Astrocyte (in vitro differentiated cells and primary cell): Measurements from ENCODE around the gene WNT11. TPM values are rescaled to one million over a fixed set of nuclear protein-coding genes. Genes with fewer than 3 reads are reported as not detected.

Source experiments
- DNase-seq: peaks from one replicate; pipeline ENCODE4 v3.0.0-alpha.2; 2010; ENCODE audit warnings: low read depth
- FAIRE-seq: peaks from 2 replicates; lab custom pipeline; 2011; peaks lifted over from hg19 to GRCh38; lab: Jason Lieb, UNC
- H2AFZ ChIP-seq: 2 replicates; pipeline ENCODE4 v1.6.0; 2012; ENCODE audit warnings: low read depth, low read length, inconsistent platforms
- H3K27ac ChIP-seq: 2 replicates; pipeline ENCODE4 v1.5.1; 2011; ENCODE audit warnings: low read depth, low read length, inconsistent platforms
- H3K27me3 ChIP-seq: 2 replicates; pipeline ENCODE4 v1.6.0; 2011; ENCODE audit warnings: low read length, inconsistent platforms; ENCODE audit not compliant: insufficient read depth
- H3K36me3 ChIP-seq: 2 replicates; pipeline ENCODE4 v1.5.1; 2011; ENCODE audit warnings: low read length, inconsistent platforms; ENCODE audit not compliant: insufficient read depth
- H3K4me1 ChIP-seq: 2 replicates; pipeline ENCODE4 v1.5.1; 2011; ENCODE audit warnings: low read length, inconsistent platforms; ENCODE audit not compliant: insufficient read depth
- H3K4me2 ChIP-seq: 2 replicates; pipeline ENCODE4 v1.6.0; 2012; ENCODE audit warnings: low read length, inconsistent platforms
- H3K4me3 ChIP-seq: 2 replicates; pipeline ENCODE4 v1.5.1; 2011; ENCODE audit warnings: low read depth, mild to moderate bottlenecking, low read length, inconsistent platforms; ENCODE audit not compliant: insufficient read depth
- H3K79me2 ChIP-seq: 2 replicates; pipeline ENCODE4 v1.6.0; 2012; ENCODE audit warnings: mild to moderate bottlenecking, low read length, inconsistent platforms; ENCODE audit not compliant: insufficient read depth
- H3K9ac ChIP-seq: 2 replicates; pipeline ENCODE4 v1.6.0; 2012; ENCODE audit warnings: mild to moderate bottlenecking, low read length, inconsistent platforms
- H3K9me3 ChIP-seq: 2 replicates; pipeline ENCODE4 v1.5.1; 2012; ENCODE audit warnings: low read depth, mild to moderate bottlenecking, low read length, inconsistent platforms; ENCODE audit not compliant: insufficient read depth
- H4K20me1 ChIP-seq: 2 replicates; pipeline ENCODE4 v1.6.0; 2012; ENCODE audit warnings: low read length, inconsistent platforms; ENCODE audit not compliant: insufficient read depth
- H3K27ac Mint-ChIP-seq: one replicate; pipeline ENCODE4 v1.8.0; 2021; ENCODE audit warnings: mild to moderate bottlenecking, mixed read lengths; ENCODE audit not compliant: unreplicated experiment
- H3K27me3 Mint-ChIP-seq: one replicate; pipeline ENCODE4 v1.8.0; 2021; ENCODE audit warnings: low read depth, mixed read lengths; ENCODE audit not compliant: unreplicated experiment
- H3K36me3 Mint-ChIP-seq: one replicate; pipeline ENCODE4 v1.8.0; 2021; ENCODE audit warnings: low read depth, mixed read lengths; ENCODE audit not compliant: unreplicated experiment
- H3K4me1 Mint-ChIP-seq: one replicate; pipeline ENCODE4 v1.8.0; 2021; ENCODE audit warnings: low read depth, mixed read lengths; ENCODE audit not compliant: unreplicated experiment
- H3K4me3 Mint-ChIP-seq: one replicate; pipeline ENCODE4 v1.8.0; 2021; ENCODE audit warnings: mild to moderate bottlenecking, moderate library complexity, mixed read lengths; ENCODE audit not compliant: unreplicated experiment
- H3K9me3 Mint-ChIP-seq: one replicate; pipeline ENCODE4 v1.8.0; 2021; ENCODE audit warnings: mild to moderate bottlenecking, mixed read lengths; ENCODE audit not compliant: unreplicated experiment
- CTCF ChIP-seq: IDR thresholded peaks from 2 replicates; pipeline ENCODE4 v1.5.1; 2011; ENCODE audit warnings: low read depth, mild to moderate bottlenecking, inconsistent platforms, low read length, moderate library complexity; ENCODE audit not compliant: insufficient read depth
- EZH2 ChIP-seq: IDR thresholded peaks from 2 replicates; pipeline ENCODE4 v1.6.1; 2012; ENCODE audit warnings: mild to moderate bottlenecking, low read length, inconsistent platforms; ENCODE audit not compliant: insufficient read depth
- total RNA-seq: library from RNA; stranded (reverse); gene quantifications from 2 replicates; pipeline ENCODE4 v1.2.1, GENCODE V29; 2021

WNT11 gene
- total RNA-seq, 1 donor from 2014 or later = 1.3 TPM

- H3K9me3 Mint-ChIP-seq = peaks cover 2% of the 10 kb centered on the region
- Histone ChIP-seq H3K36me3 (peaks cover 3% of the 10 kb centered on the region), H3K79me2 (no peaks in the 10 kb centered on the region), H3K4me2 (no peak overlapping the region), H3K9me3 (no peaks in the 10 kb centered on the region), H4K20me1 (no peaks in the 10 kb centered on the region), H3K4me1 (no peaks in the 10 kb centered on the region), H3K27me3 (no peaks in the 10 kb centered on the region), H3K9ac (no peak overlapping the region), H3K4me3 (no peak overlapping the region), H3K27ac (no peak overlapping the region), H2AFZ (no peak overlapping the region)
- H3K27me3 Mint-ChIP-seq = peaks cover 2% of the 10 kb centered on the region
- no peak overlapping the region for H3K4me3 Mint-ChIP-seq
- no peak overlapping the region for H3K27ac Mint-ChIP-seq
- H3K4me1 Mint-ChIP-seq = peaks cover 13% of the 10 kb centered on the region
- DNase-seq = no peak
- no peak for FAIRE-seq
- H3K36me3 Mint-ChIP-seq = peaks cover 5% of the 10 kb centered on the region
- TF ChIP-seq EZH2 (no peak), CTCF (no peak)
Measured at GRCh38 chr11:76143274-76143673, 63.0 kb downstream of the WNT11 start.

- Mint-ChIP-seq H3K27ac (no peak overlapping the region), H3K9me3 (peaks cover 2% of the 10 kb centered on the region), H3K4me3 (no peak overlapping the region), H3K27me3 (peaks cover 2% of the 10 kb centered on the region), H3K4me1 (peaks cover 13% of the 10 kb centered on the region), H3K36me3 (peaks cover 5% of the 10 kb centered on the region)
- H3K9me3 ChIP-seq = no peaks in the 10 kb centered on the region
- no peak overlapping the region for H3K4me3 ChIP-seq
- no peaks in the 10 kb centered on the region for H4K20me1 ChIP-seq
- no peak overlapping the region for H2AFZ ChIP-seq
- H3K27ac ChIP-seq = no peak overlapping the region
- peaks cover 3% of the 10 kb centered on the region for H3K36me3 ChIP-seq
- H3K27me3 ChIP-seq = no peaks in the 10 kb centered on the region
- TF ChIP-seq CTCF (no peak), EZH2 (no peak)
- FAIRE-seq = no peak
- H3K4me2 ChIP-seq = no peak overlapping the region
- no peak for DNase-seq
- H3K79me2 ChIP-seq = no peaks in the 10 kb centered on the region
- H3K4me1 ChIP-seq = no peaks in the 10 kb centered on the region
- no peak overlapping the region for H3K9ac ChIP-seq
Measured at GRCh38 chr11:76141901-76142588, 64.3 kb downstream of the WNT11 start.

- Mint-ChIP-seq H3K4me1 (peaks cover 13% of the 10 kb centered on the region), H3K4me3 (no peak overlapping the region), H3K27me3 (peaks cover 2% of the 10 kb centered on the region), H3K36me3 (peaks cover 5% of the 10 kb centered on the region), H3K9me3 (peaks cover 2% of the 10 kb centered on the region), H3K27ac (no peak overlapping the region)
- Histone ChIP-seq H3K9me3 (no peaks in the 10 kb centered on the region), H3K4me2 (no peak overlapping the region), H3K4me1 (no peaks in the 10 kb centered on the region), H3K79me2 (no peaks in the 10 kb centered on the region), H3K27ac (no peak overlapping the region), H2AFZ (no peak overlapping the region), H3K9ac (no peak overlapping the region), H4K20me1 (no peaks in the 10 kb centered on the region), H3K4me3 (no peak overlapping the region), H3K27me3 (no peaks in the 10 kb centered on the region), H3K36me3 (peaks cover 3% of the 10 kb centered on the region)
- FAIRE-seq = no peak
- DNase-seq = no peak
- no peak for TF ChIP-seq EZH2
Measured at GRCh38 chr11:76140912-76141574, 65.3 kb downstream of the WNT11 start.
